ENCODE data around the gene RNF187.
"Not testable (repeated sequence)": the region's sequence is repeated elsewhere in the genome, so short reads cannot be mapped to it uniquely, and the experiment has no call there.

RNF187 gene

GRCh38 chr1:228462560-228462959 lies 24.6 kb upstream of the RNF187 start:
- DNase-seq: no peak

- no peak for DNase-seq
Observed at GRCh38 chr1:228463009-228463558, 24.1 kb upstream of the RNF187 start.

- DNase-seq: no peak
Observed at GRCh38 chr1:228463559-228464455, 23.4 kb upstream of the RNF187 start.

- DNase-seq: peak; percentile 46
Observed at GRCh38 chr1:228464487-228464983, 22.6 kb upstream of the RNF187 start.

GRCh38 chr1:228465141-228465540 lies 22.0 kb upstream of the RNF187 start:
- DNase-seq: no peak

GRCh38 chr1:228465571-228466146 lies 21.5 kb upstream of the RNF187 start:
- no peak for DNase-seq

GRCh38 chr1:228468188-228468587 lies 19.0 kb upstream of the RNF187 start:
- not testable (repeated sequence) for DNase-seq

- DNase-seq: no peak
Observed at GRCh38 chr1:228469413-228470162, 17.6 kb upstream of the RNF187 start.

- no peak for DNase-seq
Observed at GRCh38 chr1:228471154-228471761, 15.9 kb upstream of the RNF187 start.

GRCh38 chr1:228471762-228472398 lies 15.3 kb upstream of the RNF187 start:
- no peak for DNase-seq

- no peak for DNase-seq
Observed at GRCh38 chr1:228472655-228473054, 14.5 kb upstream of the RNF187 start.

GRCh38 chr1:228474507-228474906 lies 12.7 kb upstream of the RNF187 start:
- DNase-seq: no peak

- no peak for DNase-seq
Observed at GRCh38 chr1:228475812-228476211, 11.4 kb upstream of the RNF187 start.

- no peak for DNase-seq
Observed at GRCh38 chr1:228477263-228477662, 9.9 kb upstream of the RNF187 start.

- DNase-seq: no peak
Observed at GRCh38 chr1:228478326-228478725, 8.9 kb upstream of the RNF187 start.

GRCh38 chr1:228478912-228479711 lies 8.1 kb upstream of the RNF187 start:
- DNase-seq: no peak

- DNase-seq: no peak
Observed at GRCh38 chr1:228483789-228484188, 3.4 kb upstream of the RNF187 start.

- DNase-seq: peak; percentile 9
Observed at GRCh38 chr1:228486596-228487335, 416 bp upstream of the RNF187 start.

- no peak for DNase-seq
Observed at GRCh38 chr1:228488125-228488817, 1.1 kb downstream of the RNF187 start.

All from NCI-H2029 treated with DMSO at 0.1 percent for 48 hours (cell line).